HepG2 (cell line): ENCODE measurements around the gene P2RY11. TPM values are rescaled to one million over a fixed set of nuclear protein-coding genes. Genes with fewer than 3 reads are reported as not detected.

ENCODE experiments used
- ARNT ChIP-seq: fragments of 450-650 bp; IDR thresholded peaks from 2 replicates; pipeline ENCODE4 v1.6.1; 2017
- ATF3 ChIP-seq: sonication (generic); formaldehyde crosslinking; IDR thresholded peaks from 2 replicates; pipeline ENCODE4 v1.4.0; 2020; ENCODE audit warnings: missing genetic modification reagents
- CHD2 ChIP-seq: IDR thresholded peaks from 2 replicates; pipeline ENCODE4 v1.6.1; 2011; ENCODE audit warnings: low read depth, low read length, improper control_type of control experiment
- ELK4 ChIP-seq: sonication (generic); formaldehyde crosslinking; IDR thresholded peaks from 2 replicates; pipeline ENCODE4 v1.9.0; 2021; ENCODE audit warnings: missing genetic modification reagents, borderline replicate concordance
- GTF3A ChIP-seq: sonication (generic); formaldehyde crosslinking; conservative IDR thresholded peaks from 2 replicates; pipeline ENCODE4 v1.4.0; 2020; ENCODE audit warnings: mild to moderate bottlenecking, missing genetic modification reagents
- HOXA3 ChIP-seq: sonication (generic); formaldehyde crosslinking; IDR thresholded peaks from 2 replicates; pipeline ENCODE4 v1.5.0; 2020; ENCODE audit warnings: missing genetic modification reagents
- KDM2A ChIP-seq: sonication (generic); formaldehyde crosslinking; IDR thresholded peaks from 2 replicates; pipeline ENCODE4 v1.4.0; 2020; ENCODE audit warnings: low read depth, missing genetic modification reagents, borderline replicate concordance
- LBX2 ChIP-seq: sonication (generic); formaldehyde crosslinking; IDR thresholded peaks from 2 replicates; pipeline ENCODE4 v1.5.0; 2020; ENCODE audit warnings: missing genetic modification reagents, mild to moderate bottlenecking, borderline replicate concordance
- MEIS2 ChIP-seq: sonication (generic); formaldehyde crosslinking; IDR thresholded peaks from 2 replicates; pipeline ENCODE4 v1.9.0; 2021; ENCODE audit warnings: mild to moderate bottlenecking, missing genetic modification reagents
- NFKBIZ ChIP-seq: IDR thresholded peaks from 2 replicates; pipeline ENCODE4 v1.6.1; 2018; ENCODE audit warnings: missing genetic modification reagents, missing compliant biosample characterization
- NFYC ChIP-seq: IDR thresholded peaks from 2 replicates; pipeline ENCODE4 v1.6.1; 2016; ENCODE audit warnings: missing genetic modification reagents, missing compliant biosample characterization
- PCBP2 ChIP-seq: fragments of 200-400 bp; formaldehyde crosslinking; optimal IDR thresholded peaks from 2 replicates; pipeline ENCODE3; 2018; ENCODE audit warnings: low read length, low read depth; ENCODE audit not compliant: poor library complexity, severe bottlenecking
- REPIN1 ChIP-seq: sonication (generic); formaldehyde crosslinking; IDR thresholded peaks from 2 replicates; pipeline ENCODE4 v1.8.0; 2022; ENCODE audit warnings: missing genetic modification reagents, low read depth, mild to moderate bottlenecking, borderline replicate concordance
- SATB2 ChIP-seq: sonication (generic); formaldehyde crosslinking; IDR thresholded peaks from 2 replicates; pipeline ENCODE4 v1.5.0; 2020; ENCODE audit warnings: missing genetic modification reagents
- SMAD3 ChIP-seq: sonication (generic); formaldehyde crosslinking; IDR thresholded peaks from 2 replicates; pipeline ENCODE4 v1.4.0; 2020; ENCODE audit warnings: missing genetic modification reagents
- SRF ChIP-seq: IDR thresholded peaks from 2 replicates; pipeline ENCODE4 v1.6.1; 2011; ENCODE audit warnings: mild to moderate bottlenecking, low read depth, low read length, moderate library complexity
- ZBTB33 ChIP-seq: sonication (generic); formaldehyde crosslinking; IDR thresholded peaks from 2 replicates; pipeline ENCODE4 v1.4.0; 2020; ENCODE audit warnings: missing genetic modification reagents
- ZBTB7A ChIP-seq: sonication (generic); formaldehyde crosslinking; IDR thresholded peaks from 2 replicates; pipeline ENCODE4 v1.8.0; 2022; ENCODE audit warnings: mild to moderate bottlenecking, missing genetic modification reagents
- ZMAT3 ChIP-seq: sonication (generic); formaldehyde crosslinking; conservative IDR thresholded peaks from 2 replicates; pipeline ENCODE4 v1.7.0; 2021; ENCODE audit warnings: missing genetic modification reagents
- ZNF138 ChIP-seq: sonication (generic); formaldehyde crosslinking; IDR thresholded peaks from 2 replicates; pipeline ENCODE4 v1.5.0; 2020; ENCODE audit warnings: mild to moderate bottlenecking, low read depth, missing genetic modification reagents
- ZNF17 ChIP-seq: sonication (generic); formaldehyde crosslinking; IDR thresholded peaks from 2 replicates; pipeline ENCODE4 v1.5.0; 2020; ENCODE audit warnings: mild to moderate bottlenecking, missing genetic modification reagents
- ZNF333 ChIP-seq: sonication (generic); formaldehyde crosslinking; IDR thresholded peaks from 2 replicates; pipeline ENCODE4 v1.4.0; 2020; ENCODE audit warnings: mild to moderate bottlenecking, missing genetic modification reagents, borderline replicate concordance
- ZNF33A ChIP-seq: sonication (generic); formaldehyde crosslinking; IDR thresholded peaks from 2 replicates; pipeline ENCODE4 v1.5.1; 2020; ENCODE audit warnings: missing genetic modification reagents, mild to moderate bottlenecking, moderate library complexity, borderline replicate concordance
- ZNF431 ChIP-seq: sonication (generic); formaldehyde crosslinking; IDR thresholded peaks from 2 replicates; pipeline ENCODE4 v1.9.0; 2022; ENCODE audit warnings: missing genetic modification reagents, low read depth, mild to moderate bottlenecking, borderline replicate concordance
- ZNF704 ChIP-seq: sonication (generic); formaldehyde crosslinking; IDR thresholded peaks from 2 replicates; pipeline ENCODE4 v1.8.1; 2023; ENCODE audit warnings: mild to moderate bottlenecking, inconsistent platforms, moderate library complexity, missing genetic modification reagents, borderline replicate concordance
- ZNF781 ChIP-seq: sonication (generic); formaldehyde crosslinking; IDR thresholded peaks from 2 replicates; pipeline ENCODE4 v1.5.1; 2020; ENCODE audit warnings: borderline replicate concordance, mild to moderate bottlenecking, missing genetic modification reagents; ENCODE audit errors: not compliant biosample characterization
- polyA plus RNA-seq, 8 experiments: library from polyadenylated mRNA; depleted of rRNA in 3 of 8; stranded (reverse) in 7 of 8; unstranded in 1 of 8; fragments of >200 nt; fragmentation: Illumina TruSeq in 4 of 8; extraction: Trizol in 4 of 8; gene quantifications; 2 replicates each; pipeline versions ENCODE4 v1.2.1 to v1.2.3, GENCODE V29; 2011 to 2016; ENCODE audit warnings: low read depth in 4 of 8, missing spikeins in 1 of 8, mixed read lengths in 1 of 8; ENCODE audit not compliant: insufficient read depth in 1 of 8
- total RNA-seq, 5 experiments: library from RNA; depleted of rRNA; stranded (reverse); fragments of >200 nt; fragmentation: Illumina TruSeq; extraction: Trizol; gene quantifications; 2 replicates each; pipeline ENCODE4 v1.2.3, GENCODE V29; 2016; ENCODE audit warnings: low read depth in 1 of 5

Gene P2RY11
- total and polyA plus RNA-seq, 2 of the 13 experiments (the other 11 are each of a cell fraction or from before 2014, with no cell fraction given): 4.0 to 7.8 TPM

- TF ChIP-seq SATB2 (CRISPR knock-in tag) (no peak), LBX2 (CRISPR knock-in tag) (no peak), SMAD3 (CRISPR knock-in tag) (no peak), ZNF781 (CRISPR knock-in tag) (no peak), GTF3A (CRISPR knock-in tag) (no peak), ZNF431 (CRISPR knock-in tag) (no peak), ZNF333 (CRISPR knock-in tag) (no peak), ZNF704 (no peak), ZNF33A (no peak), KDM2A (CRISPR knock-in tag) (no peak), SRF (no peak), PCBP2 (no peak), NFKBIZ (CRISPR knock-in tag) (no peak), ELK4 (CRISPR knock-in tag) (no peak), ZNF138 (CRISPR knock-in tag) (no peak), ARNT (no peak), NFYC (CRISPR knock-in tag) (no peak), ATF3 (CRISPR knock-in tag) (no peak), ZBTB7A (CRISPR knock-in tag) (no peak), CHD2 (no peak), MEIS2 (CRISPR knock-in tag) (no peak), ZBTB33 (CRISPR knock-in tag) (peak; percentile 23; the same call in 1 of the 2 replicates), ZNF17 (CRISPR knock-in tag) (no peak), REPIN1 (CRISPR knock-in tag) (0 out of 2 replicates have a peak, but pooled peaks have one; percentile 39), ZMAT3 (CRISPR knock-in tag) (no peak), HOXA3 (peak; percentile 32; the same call in 1 of the 2 replicates)
Observed at GRCh38 chr19:10079031-10079453, 32.5 kb upstream of the P2RY11 start (continued).
